ENCODE data around the gene NECAB3.

The NECAB3 gene

DNA sequence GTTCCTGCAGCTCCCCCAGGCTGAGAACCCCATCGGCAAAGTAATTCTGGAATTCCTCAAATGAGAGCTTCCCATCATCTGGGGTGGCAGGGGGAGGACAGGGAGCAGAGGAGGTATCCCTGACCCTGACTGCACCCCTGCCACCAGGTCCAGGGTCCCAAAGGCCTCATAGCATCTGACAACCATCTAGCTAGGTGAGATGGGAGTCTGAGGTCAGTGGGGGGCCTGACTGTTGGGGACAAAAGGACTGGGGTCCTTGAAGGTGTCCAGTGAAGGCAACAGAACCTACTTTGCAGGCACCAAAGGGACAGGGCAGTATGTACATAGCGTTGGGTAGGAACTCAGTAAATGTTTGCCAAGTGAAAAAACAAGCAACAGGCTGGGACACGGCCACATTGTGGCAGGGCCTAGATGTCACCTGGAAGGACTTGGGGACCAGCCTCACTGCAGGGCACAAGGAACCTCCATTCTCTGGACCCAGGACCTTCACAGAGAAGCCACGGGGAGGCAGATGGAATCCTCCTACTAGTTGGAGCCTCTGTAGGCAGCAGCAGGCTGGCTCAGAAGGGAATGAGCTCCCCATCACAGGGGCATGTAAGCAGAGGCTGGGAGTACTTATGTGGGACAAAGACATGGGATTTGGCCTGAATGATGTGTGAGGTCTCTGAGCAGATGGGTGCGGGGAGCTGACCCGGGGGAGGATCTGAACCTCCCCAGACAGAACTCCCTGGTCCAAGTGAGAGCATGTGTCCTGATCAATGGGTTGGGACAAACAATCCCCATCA lies 3.3 kb downstream of the NECAB3 start:
- in situ Hi-C loops (cut with HindIII; ENCODE audit: low pct_unique_long_range_greater_than_20kb, low sequenced_read_pairs): no loop called here
- DNase-seq (ENCODE audit: low read depth in 1 of 2, low spot score in 1 of 2): peak; percentile 81 to 85
- no peak for TF ChIP-seq JUND (IDR thresholded peaks at IDR 0.05; ENCODE audit: low read depth)

DNA sequence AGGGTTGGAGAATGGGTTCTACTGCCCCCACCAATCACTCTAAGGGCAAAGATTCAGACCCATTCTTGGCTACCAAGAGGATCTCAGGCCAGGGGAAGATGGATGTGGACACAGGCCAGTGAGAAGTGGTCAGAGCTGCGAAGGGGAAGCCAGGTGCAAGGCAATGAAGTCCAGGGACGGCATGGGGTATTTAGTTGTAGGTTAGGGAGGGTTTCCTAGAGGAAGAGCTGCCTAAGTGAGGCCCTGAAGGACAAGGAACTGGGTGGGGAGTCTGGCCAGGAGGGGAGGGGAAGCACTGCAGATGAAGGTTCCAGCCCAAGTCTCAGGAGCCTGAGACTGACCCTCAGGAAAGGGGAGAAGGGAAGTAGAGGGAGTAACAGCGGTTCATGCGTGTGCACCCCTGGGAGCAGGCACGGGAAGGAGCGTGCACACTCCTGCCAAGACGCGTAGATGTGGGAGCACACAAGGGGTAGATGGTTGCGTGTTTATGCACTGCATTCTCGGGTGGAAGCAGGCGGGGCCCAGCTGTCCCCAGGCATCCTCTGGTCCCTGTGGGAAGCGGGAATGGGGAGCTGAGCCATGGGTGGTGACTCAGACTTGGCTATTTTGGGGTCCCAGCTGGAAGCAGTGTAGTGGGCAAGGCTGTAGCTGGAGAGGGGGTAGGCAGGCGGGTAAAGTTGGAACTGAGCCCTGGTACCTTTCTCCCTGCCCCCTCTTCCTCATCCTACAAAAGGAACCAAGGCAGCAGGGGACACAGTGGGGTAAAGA lies 4.2 kb downstream of the NECAB3 start:
- in situ Hi-C loops (cut with HindIII; ENCODE audit: low pct_unique_long_range_greater_than_20kb, low sequenced_read_pairs): no loop called here
- DNase-seq (ENCODE audit: low read depth in 1 of 2, low spot score in 1 of 2): no peak
- no peak for TF ChIP-seq JUND (IDR thresholded peaks at IDR 0.05; ENCODE audit: low read depth)

DNA sequence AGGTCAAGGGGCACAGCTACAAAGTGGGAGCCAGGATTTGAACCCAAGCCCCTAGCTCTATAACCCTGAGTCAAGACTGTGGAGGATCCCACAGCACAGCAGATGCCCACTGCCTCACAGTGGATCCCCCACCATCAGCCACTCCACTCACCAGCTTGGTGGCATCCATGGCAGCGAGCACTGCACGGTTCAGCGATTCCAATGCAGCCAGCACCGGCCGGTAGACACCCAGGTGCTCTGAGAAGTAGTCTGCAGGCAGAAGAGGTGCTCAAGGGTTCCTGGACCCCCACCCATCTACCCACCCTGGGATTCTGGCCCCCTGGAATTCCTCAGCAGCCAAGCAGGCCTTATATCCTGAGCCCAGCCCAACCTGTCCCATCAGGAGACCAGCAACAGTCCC lies 5.0 kb downstream of the NECAB3 start:
- in situ Hi-C loops (cut with HindIII; ENCODE audit: low pct_unique_long_range_greater_than_20kb, low sequenced_read_pairs): no loop called here
- no peak for TF ChIP-seq JUND (IDR thresholded peaks at IDR 0.05; ENCODE audit: low read depth)
- DNase-seq (ENCODE audit: low read depth in 1 of 2, low spot score in 1 of 2): no peak

DNA sequence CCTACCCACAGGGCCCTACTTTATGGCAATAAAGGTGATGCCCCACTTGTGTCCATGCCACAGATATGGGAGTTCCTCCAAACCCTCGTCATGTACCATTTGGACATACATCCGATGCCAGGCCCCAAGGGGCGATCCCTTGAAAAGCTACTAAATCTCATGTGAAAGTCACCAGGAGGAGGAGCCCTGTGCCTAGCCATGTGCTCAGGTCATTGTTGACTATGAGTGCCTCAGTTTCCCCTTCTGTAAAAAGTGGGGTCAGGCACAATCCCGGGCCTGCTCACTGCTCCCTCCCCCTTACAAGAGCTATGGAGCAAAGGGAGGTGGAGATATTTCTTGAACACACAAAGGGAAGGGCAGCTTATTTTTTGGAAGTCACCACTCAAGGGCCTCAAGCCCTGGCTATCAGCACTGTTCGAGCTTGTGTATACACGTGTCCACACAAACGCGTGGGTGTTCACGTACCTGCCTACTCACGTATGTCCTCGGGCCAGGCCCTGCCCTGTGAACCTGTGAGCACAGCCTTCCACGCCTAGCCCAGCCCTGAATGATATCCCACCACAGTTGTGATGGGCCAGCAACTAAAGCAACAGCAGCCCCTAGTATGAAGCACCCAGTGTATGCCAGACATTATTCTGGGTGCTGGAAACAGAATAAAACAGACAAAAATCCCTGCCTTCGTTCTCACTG lies 5.6 kb downstream of the NECAB3 start:
- in situ Hi-C loops (cut with HindIII; ENCODE audit: low pct_unique_long_range_greater_than_20kb, low sequenced_read_pairs): no loop called here
- no peak for DNase-seq (ENCODE audit: low read depth in 1 of 2, low spot score in 1 of 2)
- TF ChIP-seq JUND (IDR thresholded peaks at IDR 0.05; ENCODE audit: low read depth): no peak

DNA sequence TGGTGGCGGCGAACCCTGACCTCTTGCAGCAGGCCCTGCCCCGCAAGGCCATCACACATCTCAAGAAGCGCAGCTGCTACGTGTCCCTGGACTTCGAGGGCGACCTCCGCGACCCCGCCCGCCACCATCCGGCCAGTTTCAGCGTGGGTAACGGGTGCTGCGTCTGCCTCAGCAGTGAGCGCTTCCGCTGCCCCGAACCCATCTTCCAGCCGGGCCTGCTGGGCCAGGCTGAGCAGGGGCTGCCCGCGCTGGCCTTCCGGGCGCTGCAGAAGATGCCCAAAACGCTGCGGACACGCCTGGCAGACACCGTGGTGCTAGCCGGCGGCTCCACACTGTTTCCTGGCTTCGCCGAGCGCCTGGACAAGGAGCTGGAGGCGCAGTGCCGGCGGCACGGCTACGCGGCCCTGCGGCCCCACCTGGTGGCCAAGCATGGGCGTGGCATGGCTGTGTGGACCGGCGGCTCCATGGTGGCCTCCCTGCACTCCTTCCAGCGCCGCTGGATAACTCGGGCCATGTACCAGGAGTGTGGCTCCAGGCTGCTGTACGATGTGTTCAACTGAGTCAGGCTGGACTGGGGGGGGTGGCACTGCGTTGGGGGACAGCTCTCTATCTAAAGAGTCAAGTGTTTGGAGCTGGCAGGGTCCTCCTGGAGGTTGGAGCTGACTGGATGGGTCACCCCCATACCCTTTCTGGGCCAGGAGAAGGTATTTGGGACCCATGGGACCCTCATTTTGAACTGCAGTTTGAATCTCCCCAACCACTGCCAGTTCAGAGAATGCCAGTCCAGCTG lies 6.4 kb downstream of the NECAB3 start:
- DNase-seq (ENCODE audit: low read depth in 1 of 2, low spot score in 1 of 2): peak; percentile 80 to 85
- in situ Hi-C loops (cut with HindIII; ENCODE audit: low pct_unique_long_range_greater_than_20kb, low sequenced_read_pairs): no loop called here
- no peak for TF ChIP-seq JUND (IDR thresholded peaks at IDR 0.05; ENCODE audit: low read depth)

DNA sequence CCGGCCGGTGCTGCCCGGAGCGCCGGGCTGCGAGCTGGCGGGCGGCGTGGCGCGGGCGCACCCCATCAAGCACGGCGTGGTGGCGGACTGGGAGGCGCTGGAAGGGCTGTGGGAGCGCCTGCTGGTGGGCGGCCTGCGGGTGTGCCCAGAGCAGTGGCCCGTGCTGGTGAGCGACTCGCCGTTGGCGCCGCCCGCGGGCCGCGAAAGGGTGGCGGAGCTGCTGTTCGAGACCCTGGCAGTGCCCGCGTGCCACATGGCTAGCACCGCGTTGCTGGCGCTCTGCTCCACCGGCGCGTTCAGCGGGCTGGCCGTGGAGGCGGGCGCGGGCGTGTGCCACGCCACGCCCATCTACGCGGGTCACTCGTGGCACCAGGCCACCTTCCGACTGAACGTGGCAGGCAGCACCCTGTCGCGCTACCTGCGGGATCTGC lies 7.0 kb downstream of the NECAB3 start:
- peak in 1 of 2 experiments; percentile 78 for DNase-seq (ENCODE audit: low read depth in 1 of 2, low spot score in 1 of 2)
- TF ChIP-seq JUND (IDR thresholded peaks at IDR 0.05; ENCODE audit: low read depth): no peak
- in situ Hi-C loops (cut with HindIII; ENCODE audit: low pct_unique_long_range_greater_than_20kb, low sequenced_read_pairs): no loop called here

DNA sequence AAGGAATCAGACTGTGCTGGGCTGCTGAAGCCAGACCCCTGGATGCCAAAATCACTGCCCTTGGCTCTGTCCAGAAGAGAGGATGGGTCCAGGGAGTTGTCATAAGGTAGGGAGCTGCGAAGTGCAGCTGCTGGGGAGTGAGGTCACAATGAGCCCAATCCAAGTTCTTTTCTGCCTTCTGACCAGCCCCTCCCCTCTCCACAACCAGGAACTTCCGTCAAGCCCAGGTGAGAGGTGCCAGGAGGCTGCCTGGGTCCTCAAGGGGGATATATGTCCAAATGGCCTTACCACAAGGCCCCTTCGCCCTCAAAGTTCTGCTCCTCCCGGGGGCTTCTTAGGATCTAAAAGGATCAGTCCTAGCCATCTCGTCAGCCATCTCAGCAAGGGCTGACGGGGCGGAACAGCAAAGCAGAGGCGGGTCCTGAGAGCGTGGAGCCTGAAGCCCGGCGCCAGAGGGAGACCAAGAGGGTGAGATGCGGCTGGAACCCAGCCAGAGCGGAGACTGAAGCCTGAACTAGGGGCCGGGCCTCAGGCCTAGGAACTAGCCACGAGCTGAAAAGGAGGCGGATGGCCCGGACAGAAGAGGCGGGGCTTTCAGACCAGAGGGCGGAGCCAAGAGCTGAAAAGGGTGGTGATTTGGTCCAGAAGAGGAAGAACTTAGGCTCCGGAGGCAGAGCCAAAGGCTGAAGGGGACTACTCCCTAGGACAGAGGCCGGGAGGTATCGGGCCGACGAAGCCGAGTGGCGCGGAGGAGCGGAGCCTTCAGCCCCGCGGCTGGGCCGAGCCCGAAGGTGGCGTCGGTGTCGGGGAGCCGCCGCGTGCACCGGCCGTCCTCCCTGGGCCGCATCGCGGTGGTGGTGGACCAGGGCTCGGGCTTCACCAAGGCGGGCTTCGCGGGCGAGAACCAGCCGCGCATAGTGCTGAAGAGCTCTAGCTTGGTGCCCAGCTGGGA lies 7.7 kb downstream of the NECAB3 start, which contains the start of gene ACTL10:
Gene ACTL10, plus strand, starts transcription at position 651 of the 952 bp plus-strand sequence. CDS start 555 bp downstream, outside the sequence.
- in situ Hi-C loops (cut with HindIII; ENCODE audit: low pct_unique_long_range_greater_than_20kb, low sequenced_read_pairs): no loop called here
- TF ChIP-seq JUND (IDR thresholded peaks at IDR 0.05; ENCODE audit: low read depth): no peak; the same call in 1 of the 2 replicates
- peak; percentile 88 to 97 for DNase-seq (ENCODE audit: low read depth in 1 of 2, low spot score in 1 of 2)

DNA sequence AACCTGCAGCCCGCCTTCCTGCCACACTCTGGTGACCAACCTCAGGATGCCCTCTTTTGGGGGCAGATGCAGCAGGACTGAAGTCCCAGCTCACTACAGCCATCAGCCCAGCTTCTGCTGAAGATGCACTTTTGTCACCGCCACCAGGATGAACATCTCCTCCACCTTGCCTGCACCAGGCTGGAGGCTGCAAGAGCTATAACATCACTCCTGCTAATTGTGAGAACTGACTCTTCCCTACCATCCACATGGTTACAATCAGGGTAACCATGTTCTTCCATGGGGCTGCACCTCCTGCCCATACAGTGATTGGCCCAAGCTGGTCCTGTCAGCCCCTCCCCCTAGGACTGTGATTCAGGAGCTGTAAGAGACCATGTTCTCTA lies 9.5 kb downstream of the NECAB3 start:
- TF ChIP-seq JUND (IDR thresholded peaks at IDR 0.05; ENCODE audit: low read depth): no peak
- DNase-seq (ENCODE audit: low read depth in 1 of 2, low spot score in 1 of 2): no peak
- in situ Hi-C loops (cut with HindIII; ENCODE audit: low pct_unique_long_range_greater_than_20kb, low sequenced_read_pairs): no loop called here

DNA sequence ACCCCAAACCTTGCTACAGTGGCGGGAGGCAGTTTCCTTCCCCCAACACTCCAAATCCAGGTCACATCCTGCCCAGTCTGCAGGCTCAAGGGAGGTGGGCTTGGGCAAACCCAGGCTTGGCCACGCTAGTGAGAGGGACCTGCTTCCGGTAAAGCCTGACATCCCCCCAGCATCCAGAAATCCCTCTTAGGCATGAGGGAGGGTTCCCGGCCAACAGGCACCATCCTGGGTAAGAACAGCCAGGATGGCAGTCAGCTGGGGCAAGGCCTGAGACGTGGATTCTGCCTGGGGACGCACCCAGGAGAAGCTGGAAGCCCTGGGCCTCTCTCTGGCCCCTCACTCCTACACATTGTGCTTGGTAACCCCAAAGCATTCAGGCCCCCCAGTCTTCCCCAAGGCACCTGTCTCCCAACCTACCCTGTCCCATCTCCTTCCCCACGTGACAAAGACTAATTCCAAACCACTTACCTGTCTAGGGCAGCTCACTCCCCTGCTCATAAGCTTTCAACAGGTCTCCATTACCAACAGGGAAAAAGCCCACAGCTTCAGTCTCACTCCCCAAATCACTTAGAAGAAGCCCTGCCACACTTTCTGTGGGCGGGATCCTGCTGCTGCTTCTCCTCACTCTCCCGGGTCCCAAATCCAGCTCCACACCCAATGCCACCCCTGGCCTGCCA lies 10.0 kb downstream of the NECAB3 start:
- TF ChIP-seq JUND (IDR thresholded peaks at IDR 0.05; ENCODE audit: low read depth): no peak
- DNase-seq (ENCODE audit: low read depth in 1 of 2, low spot score in 1 of 2): no peak
- in situ Hi-C loops (cut with HindIII; ENCODE audit: low pct_unique_long_range_greater_than_20kb, low sequenced_read_pairs): no loop called here

DNA sequence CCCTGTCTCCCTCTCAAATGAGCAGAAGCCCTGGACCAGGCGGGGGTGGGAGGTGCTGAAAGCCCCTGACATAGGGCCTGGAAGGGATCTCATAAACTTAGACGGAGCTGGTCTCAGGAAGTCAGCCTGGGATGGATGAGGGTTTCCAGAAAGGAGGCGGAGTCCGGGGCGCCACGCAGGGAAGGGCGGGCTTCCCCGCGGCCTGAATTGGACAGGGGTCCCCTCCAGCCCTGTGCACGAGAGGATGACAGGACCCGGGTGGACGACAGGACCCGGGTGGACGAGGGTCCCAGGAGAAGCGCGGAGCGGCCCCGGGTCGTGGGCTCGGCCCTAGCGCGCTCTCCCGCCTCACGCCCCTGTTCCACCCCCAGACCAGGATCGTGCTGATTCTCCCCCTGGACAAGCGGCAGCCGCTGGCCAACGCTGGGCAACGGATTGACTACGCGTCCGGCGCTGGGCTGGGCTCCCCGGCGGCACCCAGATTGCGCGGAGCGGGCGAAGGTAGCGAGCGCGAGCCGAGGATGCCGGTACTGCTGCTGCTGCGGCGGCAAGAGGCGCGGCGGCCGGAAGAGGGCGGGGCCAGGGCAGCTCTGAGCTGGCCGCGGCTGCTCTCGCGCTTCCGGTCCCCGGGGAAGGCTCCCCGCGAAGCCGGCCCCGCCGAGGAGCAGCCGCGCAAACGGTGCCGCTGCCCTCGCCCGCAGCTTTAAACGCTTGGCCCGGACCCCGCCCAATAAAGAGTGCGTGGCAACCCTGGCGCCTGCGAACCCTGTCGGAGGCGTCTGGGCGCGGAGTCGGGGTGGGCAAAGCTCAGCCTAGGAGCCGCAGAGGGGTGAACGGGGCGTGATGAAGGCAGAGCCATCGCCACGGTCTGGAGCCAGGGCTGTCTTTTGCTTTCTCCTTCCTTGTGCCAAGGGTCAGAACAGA lies 10.8 kb downstream of the NECAB3 start:
- no peak; the same call in 1 of the 2 replicates for TF ChIP-seq JUND (IDR thresholded peaks at IDR 0.05; ENCODE audit: low read depth)
- in situ Hi-C loops (cut with HindIII; ENCODE audit: low pct_unique_long_range_greater_than_20kb, low sequenced_read_pairs): no loop called here
- peak; percentile 82 to 90 for DNase-seq (ENCODE audit: low read depth in 1 of 2, low spot score in 1 of 2)

All from T47D (cell line).